Measurements from ENCODE around the gene ST6GALNAC2. TPM values are rescaled to one million over a fixed set of nuclear protein-coding genes. Genes with fewer than 3 reads are reported as not detected.

Gene ST6GALNAC2
- total and polyA plus RNA-seq, 8 donors: 1.2 to 17.8 (median 4.7) TPM

DNA sequence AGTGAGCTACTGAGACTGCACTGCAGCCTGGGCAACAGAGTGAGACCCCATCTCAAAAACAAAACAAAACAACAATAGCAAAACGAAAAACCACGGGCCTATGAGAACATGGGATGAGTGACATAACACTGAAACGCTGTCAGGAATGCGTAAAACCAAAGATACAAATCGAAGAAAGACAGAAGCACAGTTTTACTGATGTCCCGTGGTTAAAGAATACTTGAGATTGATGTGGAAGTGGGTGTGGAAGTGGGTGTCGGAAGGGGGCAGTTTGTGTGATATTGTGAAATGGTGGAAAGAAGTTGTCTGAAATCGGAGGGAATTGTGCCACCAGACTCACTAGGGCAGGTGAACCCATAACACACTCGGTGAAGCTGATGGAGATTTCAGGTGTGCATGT lies 9.5 kb downstream of the ST6GALNAC2 start:
- peaks cover 0 to 11% (median 6%) of the 10 kb centered on the region in 4 donors for H3K4me1 ChIP-seq
- H3K4me3 ChIP-seq: no peak overlapping the region
- no peaks in the 10 kb centered on the region for H3K9me3 ChIP-seq
- TF ChIP-seq POLR2A (IDR thresholded peaks at IDR 0.05) (no peak), EP300 (IDR thresholded peaks at IDR 0.05) (no peak), POLR2AphosphoS5 (IDR thresholded peaks at IDR 0.05) (no peak)
- TF ChIP-seq, protein P1, sequence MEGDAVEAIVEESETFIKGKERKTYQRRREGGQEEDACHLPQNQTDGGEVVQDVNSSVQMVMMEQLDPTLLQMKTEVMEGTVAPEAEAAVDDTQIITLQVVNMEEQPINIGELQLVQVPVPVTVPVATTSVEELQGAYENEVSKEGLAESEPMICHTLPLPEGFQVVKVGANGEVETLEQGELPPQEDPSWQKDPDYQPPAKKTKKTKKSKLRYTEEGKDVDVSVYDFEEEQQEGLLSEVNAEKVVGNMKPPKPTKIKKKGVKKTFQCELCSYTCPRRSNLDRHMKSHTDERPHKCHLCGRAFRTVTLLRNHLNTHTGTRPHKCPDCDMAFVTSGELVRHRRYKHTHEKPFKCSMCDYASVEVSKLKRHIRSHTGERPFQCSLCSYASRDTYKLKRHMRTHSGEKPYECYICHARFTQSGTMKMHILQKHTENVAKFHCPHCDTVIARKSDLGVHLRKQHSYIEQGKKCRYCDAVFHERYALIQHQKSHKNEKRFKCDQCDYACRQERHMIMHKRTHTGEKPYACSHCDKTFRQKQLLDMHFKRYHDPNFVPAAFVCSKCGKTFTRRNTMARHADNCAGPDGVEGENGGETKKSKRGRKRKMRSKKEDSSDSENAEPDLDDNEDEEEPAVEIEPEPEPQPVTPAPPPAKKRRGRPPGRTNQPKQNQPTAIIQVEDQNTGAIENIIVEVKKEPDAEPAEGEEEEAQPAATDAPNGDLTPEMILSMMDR (IDR thresholded peaks at IDR 0.05): no peak
- intact Hi-C loops (cut with DNase I; ENCODE audit: low total_unique reads): no loop called here
- no peak for DNase-seq
- WGBS, 5 donors: 85 to 94% (median 91%) methylated on average over 9 of the region's 9 CpGs
- H3K27me3 ChIP-seq: no peaks in the 10 kb centered on the region
- H3K27ac ChIP-seq: no peak overlapping the region
- no peaks in the 10 kb centered on the region for H3K36me3 ChIP-seq

- peak in 1 of 2 donors; percentile 67 for DNase-seq
- H3K9me3 ChIP-seq: no peaks in the 10 kb centered on the region
- no peaks in the 10 kb centered on the region for H3K36me3 ChIP-seq
- H3K27me3 ChIP-seq: no peaks in the 10 kb centered on the region
- H3K27ac ChIP-seq: no peak overlapping the region
- H3K4me1 ChIP-seq: peaks cover 2 to 12% (median 8%) of the 10 kb centered on the region in 4 donors
- no peak overlapping the region for H3K4me3 ChIP-seq
- WGBS, 5 donors: 68 to 78% (median 71%) methylated on average over 3 to 5 of the region's 5 CpGs
- no peak for TF ChIP-seq POLR2A (IDR thresholded peaks at IDR 0.05)
- TF ChIP-seq POLR2AphosphoS5 (IDR thresholded peaks at IDR 0.05): no peak
- TF ChIP-seq, protein P1 (IDR thresholded peaks at IDR 0.05): no peak
- TF ChIP-seq EP300 (IDR thresholded peaks at IDR 0.05): no peak
- intact Hi-C loops (cut with DNase I; ENCODE audit: low total_unique reads): no loop called here
These were observed 10.1 kb downstream of the ST6GALNAC2 start for GRCh38 chr17:76575570-76575969.

GRCh38 chr17:76574166-76574565 lies 11.5 kb downstream of the ST6GALNAC2 start:
- intact Hi-C loops (cut with DNase I; ENCODE audit: low total_unique reads): no loop called here
- 88 to 97% (median 94%) methylated on average over 10 to 11 of the region's 11 CpGs for WGBS, 5 donors
- H3K36me3 ChIP-seq: no peaks in the 10 kb centered on the region
- H3K4me3 ChIP-seq: no peak overlapping the region
- no peaks in the 10 kb centered on the region for H3K9me3 ChIP-seq
- H3K4me1 ChIP-seq: peaks cover 10 to 26% (median 20%) of the 10 kb centered on the region in 4 donors
- H3K27me3 ChIP-seq: no peaks in the 10 kb centered on the region
- no peak for DNase-seq
- TF ChIP-seq POLR2AphosphoS5 (IDR thresholded peaks at IDR 0.05): no peak
- no peak for TF ChIP-seq EP300 (IDR thresholded peaks at IDR 0.05)
- no peak for TF ChIP-seq POLR2A (IDR thresholded peaks at IDR 0.05)
- TF ChIP-seq, protein P1 (IDR thresholded peaks at IDR 0.05): no peak
- H3K27ac ChIP-seq: no peak overlapping the region

DNA sequence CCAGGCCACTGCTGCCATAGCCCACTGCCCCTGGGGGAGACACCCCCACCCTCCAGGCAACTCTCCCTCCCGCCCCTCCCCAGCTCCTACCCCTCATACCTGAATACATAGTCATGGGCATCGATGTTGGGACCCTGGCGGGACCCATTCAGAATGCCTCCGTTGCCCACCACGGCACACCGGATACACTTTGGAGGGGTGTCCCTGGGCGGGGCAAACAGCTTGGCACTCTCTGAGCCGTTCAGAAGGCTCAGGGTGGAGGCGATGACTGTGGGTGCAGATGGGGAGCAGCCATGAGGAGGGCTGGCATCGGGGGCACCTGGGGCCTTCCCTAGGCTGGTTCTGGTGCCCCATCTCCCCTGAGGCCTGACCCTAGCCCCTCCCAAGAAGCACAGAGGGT lies 12.6 kb downstream of the ST6GALNAC2 start:
- peaks cover 12 to 29% (median 25%) of the 10 kb centered on the region in 4 donors for H3K4me1 ChIP-seq
- 90 to 96% (median 94%) methylated on average over 6 to 10 of the region's 10 CpGs for WGBS, 5 donors
- TF ChIP-seq POLR2A (IDR thresholded peaks at IDR 0.05) (no peak), EP300 (IDR thresholded peaks at IDR 0.05) (no peak), POLR2AphosphoS5 (IDR thresholded peaks at IDR 0.05) (no peak)
- TF ChIP-seq, protein P1 (IDR thresholded peaks at IDR 0.05): no peak
- no peaks in the 10 kb centered on the region for H3K36me3 ChIP-seq
- H3K27ac ChIP-seq: no peak overlapping the region
- DNase-seq: no peak
- no peaks in the 10 kb centered on the region for H3K27me3 ChIP-seq
- H3K9me3 ChIP-seq: no peaks in the 10 kb centered on the region
- intact Hi-C loops (cut with DNase I; ENCODE audit: low total_unique reads): no loop called here
- H3K4me3 ChIP-seq: no peak overlapping the region

Data from stomach (tissue), 9 donors.